Measurements from ENCODE around the gene AMDHD2. TPM values are rescaled to one million over a fixed set of nuclear protein-coding genes. Genes with fewer than 3 reads are reported as not detected.

Gene AMDHD2
- total and polyA plus RNA-seq, 2 of the 13 experiments (the other 11 are each of a cell fraction or from before 2014, with no cell fraction given): 33.5 to 39.1 TPM

DNA sequence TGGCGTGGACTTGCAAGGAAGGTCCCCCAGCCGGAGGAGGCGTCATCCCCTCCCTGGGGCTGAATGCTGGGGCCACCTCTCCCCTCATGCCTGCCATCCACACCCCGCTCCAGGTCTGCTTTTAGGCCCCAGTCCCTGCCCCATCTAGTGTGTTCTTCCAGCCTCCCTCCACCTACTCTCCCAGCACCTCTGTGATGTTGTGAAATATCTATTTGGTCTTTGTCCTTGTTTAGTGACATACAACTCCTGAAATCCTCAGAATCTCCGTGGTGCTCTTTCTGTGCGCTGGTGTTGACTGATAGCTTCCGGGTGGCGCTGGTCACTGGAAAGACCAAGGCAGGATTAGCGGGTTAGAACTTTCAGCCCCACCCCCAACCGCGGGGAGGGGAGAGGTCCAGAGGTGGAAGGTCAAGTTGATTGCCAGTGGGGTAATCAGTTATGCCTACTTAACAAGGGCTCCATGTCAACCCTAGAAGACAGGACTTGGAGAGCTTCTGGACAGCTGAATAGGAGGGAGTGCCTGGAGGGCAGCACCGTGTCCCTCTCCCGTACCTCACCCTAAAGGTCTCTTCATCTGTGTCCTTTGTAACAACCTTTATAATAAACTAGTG is 35.2 kb upstream of the AMDHD2 start (continued):
- TF ChIP-seq NFIB (CRISPR knock-in tag; IDR thresholded peaks at IDR 0.05; ENCODE audit: borderline replicate concordance): no peak
- 0 out of 2 replicates have a peak, but pooled peaks have one; percentile 38 for TF ChIP-seq ETV6 (CRISPR knock-in tag; conservative IDR thresholded peaks at IDR 0.05)
- TF ChIP-seq ZNF180 (CRISPR knock-in tag; IDR thresholded peaks at IDR 0.05; ENCODE audit: borderline replicate concordance, low read depth): no peak
- TF ChIP-seq EZH2 (conservative IDR thresholded peaks at IDR 0.05; ENCODE audit: low read depth, low read length): no peak
- TF ChIP-seq SMAD1 (CRISPR knock-in tag; IDR thresholded peaks at IDR 0.05; ENCODE audit: borderline replicate concordance, low read depth): 0 out of 2 replicates have a peak, but pooled peaks have one; percentile 38
- TF ChIP-seq ZIK1 (CRISPR knock-in tag; IDR thresholded peaks at IDR 0.05; ENCODE audit: borderline replicate concordance, low read depth): peak; percentile 51; the same call in 1 of the 2 replicates
- no peak for TF ChIP-seq ZFYVE20 (CRISPR knock-in tag; IDR thresholded peaks at IDR 0.05; ENCODE audit: borderline replicate concordance, low read depth)
- TF ChIP-seq TCF7L2 (IDR thresholded peaks at IDR 0.05; ENCODE audit: low read depth, low read length): no peak
- TF ChIP-seq, protein P1, sequence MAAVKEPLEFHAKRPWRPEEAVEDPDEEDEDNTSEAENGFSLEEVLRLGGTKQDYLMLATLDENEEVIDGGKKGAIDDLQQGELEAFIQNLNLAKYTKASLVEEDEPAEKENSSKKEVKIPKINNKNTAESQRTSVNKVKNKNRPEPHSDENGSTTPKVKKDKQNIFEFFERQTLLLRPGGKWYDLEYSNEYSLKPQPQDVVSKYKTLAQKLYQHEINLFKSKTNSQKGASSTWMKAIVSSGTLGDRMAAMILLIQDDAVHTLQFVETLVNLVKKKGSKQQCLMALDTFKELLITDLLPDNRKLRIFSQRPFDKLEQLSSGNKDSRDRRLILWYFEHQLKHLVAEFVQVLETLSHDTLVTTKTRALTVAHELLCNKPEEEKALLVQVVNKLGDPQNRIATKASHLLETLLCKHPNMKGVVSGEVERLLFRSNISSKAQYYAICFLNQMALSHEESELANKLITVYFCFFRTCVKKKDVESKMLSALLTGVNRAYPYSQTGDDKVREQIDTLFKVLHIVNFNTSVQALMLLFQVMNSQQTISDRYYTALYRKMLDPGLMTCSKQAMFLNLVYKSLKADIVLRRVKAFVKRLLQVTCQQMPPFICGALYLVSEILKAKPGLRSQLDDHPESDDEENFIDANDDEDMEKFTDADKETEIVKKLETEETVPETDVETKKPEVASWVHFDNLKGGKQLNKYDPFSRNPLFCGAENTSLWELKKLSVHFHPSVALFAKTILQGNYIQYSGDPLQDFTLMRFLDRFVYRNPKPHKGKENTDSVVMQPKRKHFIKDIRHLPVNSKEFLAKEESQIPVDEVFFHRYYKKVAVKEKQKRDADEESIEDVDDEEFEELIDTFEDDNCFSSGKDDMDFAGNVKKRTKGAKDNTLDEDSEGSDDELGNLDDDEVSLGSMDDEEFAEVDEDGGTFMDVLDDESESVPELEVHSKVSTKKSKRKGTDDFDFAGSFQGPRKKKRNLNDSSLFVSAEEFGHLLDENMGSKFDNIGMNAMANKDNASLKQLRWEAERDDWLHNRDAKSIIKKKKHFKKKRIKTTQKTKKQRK (IDR thresholded peaks at IDR 0.05; ENCODE audit: low read length): no peak
- TF ChIP-seq, protein P2, sequence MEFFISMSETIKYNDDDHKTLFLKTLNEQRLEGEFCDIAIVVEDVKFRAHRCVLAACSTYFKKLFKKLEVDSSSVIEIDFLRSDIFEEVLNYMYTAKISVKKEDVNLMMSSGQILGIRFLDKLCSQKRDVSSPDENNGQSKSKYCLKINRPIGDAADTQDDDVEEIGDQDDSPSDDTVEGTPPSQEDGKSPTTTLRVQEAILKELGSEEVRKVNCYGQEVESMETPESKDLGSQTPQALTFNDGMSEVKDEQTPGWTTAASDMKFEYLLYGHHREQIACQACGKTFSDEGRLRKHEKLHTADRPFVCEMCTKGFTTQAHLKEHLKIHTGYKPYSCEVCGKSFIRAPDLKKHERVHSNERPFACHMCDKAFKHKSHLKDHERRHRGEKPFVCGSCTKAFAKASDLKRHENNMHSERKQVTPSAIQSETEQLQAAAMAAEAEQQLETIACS (CRISPR knock-in tag; IDR thresholded peaks at IDR 0.05): no peak
- TF ChIP-seq, protein P3, sequence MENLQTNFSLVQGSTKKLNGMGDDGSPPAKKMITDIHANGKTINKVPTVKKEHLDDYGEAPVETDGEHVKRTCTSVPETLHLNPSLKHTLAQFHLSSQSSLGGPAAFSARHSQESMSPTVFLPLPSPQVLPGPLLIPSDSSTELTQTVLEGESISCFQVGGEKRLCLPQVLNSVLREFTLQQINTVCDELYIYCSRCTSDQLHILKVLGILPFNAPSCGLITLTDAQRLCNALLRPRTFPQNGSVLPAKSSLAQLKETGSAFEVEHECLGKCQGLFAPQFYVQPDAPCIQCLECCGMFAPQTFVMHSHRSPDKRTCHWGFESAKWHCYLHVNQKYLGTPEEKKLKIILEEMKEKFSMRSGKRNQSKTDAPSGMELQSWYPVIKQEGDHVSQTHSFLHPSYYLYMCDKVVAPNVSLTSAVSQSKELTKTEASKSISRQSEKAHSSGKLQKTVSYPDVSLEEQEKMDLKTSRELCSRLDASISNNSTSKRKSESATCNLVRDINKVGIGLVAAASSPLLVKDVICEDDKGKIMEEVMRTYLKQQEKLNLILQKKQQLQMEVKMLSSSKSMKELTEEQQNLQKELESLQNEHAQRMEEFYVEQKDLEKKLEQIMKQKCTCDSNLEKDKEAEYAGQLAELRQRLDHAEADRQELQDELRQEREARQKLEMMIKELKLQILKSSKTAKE (CRISPR knock-in tag; IDR thresholded peaks at IDR 0.05; ENCODE audit: borderline replicate concordance): peak; percentile 90
- no peak for TF ChIP-seq ZNF550 (CRISPR knock-in tag; IDR thresholded peaks at IDR 0.05; ENCODE audit: borderline replicate concordance)
- TF ChIP-seq, protein P4, sequence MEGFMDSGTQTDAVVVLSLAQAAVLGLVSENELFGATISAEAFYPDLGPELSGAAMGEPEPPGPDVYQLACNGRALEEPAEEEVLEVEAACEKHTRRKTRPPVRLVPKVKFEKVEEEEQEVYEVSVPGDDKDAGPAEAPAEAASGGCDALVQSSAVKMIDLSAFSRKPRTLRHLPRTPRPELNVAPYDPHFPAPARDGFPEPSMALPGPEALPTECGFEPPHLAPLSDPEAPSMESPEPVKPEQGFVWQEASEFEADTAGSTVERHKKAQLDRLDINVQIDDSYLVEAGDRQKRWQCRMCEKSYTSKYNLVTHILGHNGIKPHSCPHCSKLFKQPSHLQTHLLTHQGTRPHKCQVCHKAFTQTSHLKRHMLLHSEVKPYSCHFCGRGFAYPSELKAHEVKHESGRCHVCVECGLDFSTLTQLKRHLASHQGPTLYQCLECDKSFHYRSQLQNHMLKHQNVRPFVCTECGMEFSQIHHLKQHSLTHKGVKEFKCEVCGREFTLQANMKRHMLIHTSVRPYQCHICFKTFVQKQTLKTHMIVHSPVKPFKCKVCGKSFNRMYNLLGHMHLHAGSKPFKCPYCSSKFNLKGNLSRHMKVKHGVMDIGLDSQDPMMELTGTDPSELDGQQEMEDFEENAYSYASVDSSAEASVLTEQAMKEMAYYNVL (CRISPR knock-in tag; IDR thresholded peaks at IDR 0.05; ENCODE audit: borderline replicate concordance): peak; percentile 89; the same call in 1 of the 2 replicates
- TF ChIP-seq MXI1 (IDR thresholded peaks at IDR 0.05; ENCODE audit: borderline replicate concordance, low read depth, low read length): peak; percentile 54; the same call in 1 of the 3 replicates
- TF ChIP-seq ZNF570 (CRISPR knock-in tag; IDR thresholded peaks at IDR 0.05; ENCODE audit: borderline replicate concordance): no peak
- TF ChIP-seq FIP1L1 (IDR thresholded peaks at IDR 0.05; ENCODE audit: borderline replicate concordance, insufficient read depth, low read depth, low read length): no peak
- TF ChIP-seq ZNF790 (CRISPR knock-in tag; IDR thresholded peaks at IDR 0.05; ENCODE audit: borderline replicate concordance): no peak
- TF ChIP-seq ZFY (CRISPR knock-in tag; IDR thresholded peaks at IDR 0.05): peak; percentile 52; the same call in 1 of the 2 replicates
- TF ChIP-seq ZNF598 (CRISPR knock-in tag; IDR thresholded peaks at IDR 0.05; ENCODE audit: borderline replicate concordance): no peak
- TF ChIP-seq ZNF296 (CRISPR knock-in tag; conservative IDR thresholded peaks at IDR 0.05): no peak
